ENCODE data around the gene XRRA1.

- TF ChIP-seq, protein P1, sequence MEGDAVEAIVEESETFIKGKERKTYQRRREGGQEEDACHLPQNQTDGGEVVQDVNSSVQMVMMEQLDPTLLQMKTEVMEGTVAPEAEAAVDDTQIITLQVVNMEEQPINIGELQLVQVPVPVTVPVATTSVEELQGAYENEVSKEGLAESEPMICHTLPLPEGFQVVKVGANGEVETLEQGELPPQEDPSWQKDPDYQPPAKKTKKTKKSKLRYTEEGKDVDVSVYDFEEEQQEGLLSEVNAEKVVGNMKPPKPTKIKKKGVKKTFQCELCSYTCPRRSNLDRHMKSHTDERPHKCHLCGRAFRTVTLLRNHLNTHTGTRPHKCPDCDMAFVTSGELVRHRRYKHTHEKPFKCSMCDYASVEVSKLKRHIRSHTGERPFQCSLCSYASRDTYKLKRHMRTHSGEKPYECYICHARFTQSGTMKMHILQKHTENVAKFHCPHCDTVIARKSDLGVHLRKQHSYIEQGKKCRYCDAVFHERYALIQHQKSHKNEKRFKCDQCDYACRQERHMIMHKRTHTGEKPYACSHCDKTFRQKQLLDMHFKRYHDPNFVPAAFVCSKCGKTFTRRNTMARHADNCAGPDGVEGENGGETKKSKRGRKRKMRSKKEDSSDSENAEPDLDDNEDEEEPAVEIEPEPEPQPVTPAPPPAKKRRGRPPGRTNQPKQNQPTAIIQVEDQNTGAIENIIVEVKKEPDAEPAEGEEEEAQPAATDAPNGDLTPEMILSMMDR (tag by site-specific recombination; IDR thresholded peaks at IDR 0.05): peak; percentile 42; the same call in 1 of the 2 replicates
- TF ChIP-seq TCF7L2 (IDR thresholded peaks at IDR 0.05; ENCODE audit: borderline replicate concordance, low read depth, low read length): no peak
Observed at GRCh38 chr11:74929431-74930363, 19.2 kb downstream of the XRRA1 start.

Data from HEK293 (cell line).